ENCODE data around the gene SGCB.
"Not testable (repeated sequence)": the region's sequence is repeated elsewhere in the genome, so short reads cannot be mapped to it uniquely, and the experiment has no call there.

Gene SGCB, protein sequence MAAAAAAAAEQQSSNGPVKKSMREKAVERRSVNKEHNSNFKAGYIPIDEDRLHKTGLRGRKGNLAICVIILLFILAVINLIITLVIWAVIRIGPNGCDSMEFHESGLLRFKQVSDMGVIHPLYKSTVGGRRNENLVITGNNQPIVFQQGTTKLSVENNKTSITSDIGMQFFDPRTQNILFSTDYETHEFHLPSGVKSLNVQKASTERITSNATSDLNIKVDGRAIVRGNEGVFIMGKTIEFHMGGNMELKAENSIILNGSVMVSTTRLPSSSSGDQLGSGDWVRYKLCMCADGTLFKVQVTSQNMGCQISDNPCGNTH

GRCh38 chr4:52038103-52038912 is at the start of gene SGCB:
Gene SGCB (minus strand): TSS chr4:52038299. CDS start chr4:52038259, 40 bp downstream.
- Histone ChIP-seq H3K9ac (ENCODE audit: low read length) (peak within 1 kb of the TSS; percentile 55; the same call in 1 of the 2 replicates), H3K4me2 (ENCODE audit: low read depth, low read length) (peak within 1 kb of the TSS; percentile 77), H3K27me3 (replicated peaks; ENCODE audit: insufficient read depth, low read length) (no peaks in the 10 kb centered on the region), H2AFZ (ENCODE audit: low read length) (peak within 1 kb of the TSS; percentile 92), H3K36me3 (replicated peaks; ENCODE audit: insufficient read depth, low read length) (no peaks in the 10 kb centered on the region), H3K79me2 (ENCODE audit: low read length) (peaks cover 12% of the 10 kb centered on the region; the same call in 1 of the 2 replicates), H4K20me1 (ENCODE audit: insufficient read depth, low read length) (no peaks in the 10 kb centered on the region), H3K9me3 (replicated peaks; ENCODE audit: insufficient read depth, low read length) (no peaks in the 10 kb centered on the region), H3K9me2 (replicated peaks; ENCODE audit: insufficient read depth, low read length) (no peaks in the 10 kb centered on the region), H3K4me3 (ENCODE audit: low read length) (peak within 1 kb of the TSS; percentile 79), H3F3A (ENCODE audit: insufficient read depth, low read length) (no peaks in the 10 kb centered on the region), H3K27ac (ENCODE audit: low read length) (no peak within 1 kb of the TSS), H3K4me1 (ENCODE audit: low read length) (0 out of 2 replicates have a peak, but pooled peaks cover 4% of the 10 kb centered on the region)
- TF ChIP-seq EZH2phosphoT487 (IDR thresholded peaks at IDR 0.05; ENCODE audit: low read length): no peak
- TF ChIP-seq CTCF (IDR thresholded peaks at IDR 0.05; ENCODE audit: low read length): no peak
- no peak for TF ChIP-seq EZH2 (optimal IDR thresholded peaks at IDR 0.05; ENCODE audit: low read depth, low read length)
- DNase-seq: peak; percentile 56

DNA sequence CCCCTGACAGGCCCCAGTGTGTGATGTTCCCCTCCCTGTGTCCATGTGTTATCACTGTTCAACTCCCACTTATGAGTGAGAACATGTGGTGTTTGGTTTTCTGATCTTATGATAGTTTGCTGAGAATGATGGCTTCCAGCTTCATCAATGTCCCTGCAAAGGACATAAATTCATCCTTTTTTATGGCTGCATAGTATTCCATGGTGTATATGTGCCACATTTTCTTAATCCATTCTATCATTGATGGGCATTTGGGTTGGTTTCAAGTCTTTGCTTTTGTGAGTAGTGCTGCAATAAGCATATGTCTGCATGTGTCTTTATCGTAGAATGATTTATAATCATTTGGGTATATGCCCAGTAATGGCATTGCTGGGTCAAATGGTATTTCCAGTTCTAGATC is 48.3 kb upstream of the SGCB start:
- H3K27me3 ChIP-seq (replicated peaks; ENCODE audit: insufficient read depth, low read length); H3K36me3 ChIP-seq (replicated peaks; ENCODE audit: insufficient read depth, low read length); H3F3A ChIP-seq (ENCODE audit: insufficient read depth, low read length); H3K9me2 ChIP-seq (replicated peaks; ENCODE audit: insufficient read depth, low read length); H3K79me2 ChIP-seq (ENCODE audit: low read length); H3K4me2 ChIP-seq (ENCODE audit: low read depth, low read length); H3K9me3 ChIP-seq (replicated peaks; ENCODE audit: insufficient read depth, low read length); H3K4me1 ChIP-seq (ENCODE audit: low read length); H2AFZ ChIP-seq (ENCODE audit: low read length); DNase-seq; H3K9ac ChIP-seq (ENCODE audit: low read length); H3K27ac ChIP-seq (ENCODE audit: low read length); H3K4me3 ChIP-seq (ENCODE audit: low read length); H4K20me1 ChIP-seq (ENCODE audit: insufficient read depth, low read length): not testable (repeated sequence)

GRCh38 chr4:52081216-52081615 is 43.1 kb upstream of the SGCB start:
- no peaks in the 10 kb centered on the region for H3K9me3 ChIP-seq (replicated peaks; ENCODE audit: insufficient read depth, low read length)
- H3K4me2 ChIP-seq (ENCODE audit: low read depth, low read length): no peak overlapping the region
- H4K20me1 ChIP-seq (ENCODE audit: insufficient read depth, low read length): no peaks in the 10 kb centered on the region
- TF ChIP-seq CTCF (IDR thresholded peaks at IDR 0.05; ENCODE audit: low read length) (no peak), EZH2phosphoT487 (IDR thresholded peaks at IDR 0.05; ENCODE audit: low read length) (no peak), EZH2 (optimal IDR thresholded peaks at IDR 0.05; ENCODE audit: low read depth, low read length) (no peak)
- H3K27me3 ChIP-seq (replicated peaks; ENCODE audit: insufficient read depth, low read length): no peaks in the 10 kb centered on the region
- H2AFZ ChIP-seq (ENCODE audit: low read length): no peak overlapping the region
- H3K4me3 ChIP-seq (ENCODE audit: low read length): no peak overlapping the region
- no peak overlapping the region for H3K27ac ChIP-seq (ENCODE audit: low read length)
- no peaks in the 10 kb centered on the region for H3F3A ChIP-seq (ENCODE audit: insufficient read depth, low read length)
- H3K4me1 ChIP-seq (ENCODE audit: low read length): no peaks in the 10 kb centered on the region
- no peaks in the 10 kb centered on the region for H3K36me3 ChIP-seq (replicated peaks; ENCODE audit: insufficient read depth, low read length)
- no peak for DNase-seq
- no peaks in the 10 kb centered on the region for H3K9me2 ChIP-seq (replicated peaks; ENCODE audit: insufficient read depth, low read length)
- H3K9ac ChIP-seq (ENCODE audit: low read length): no peak overlapping the region
- no peaks in the 10 kb centered on the region for H3K79me2 ChIP-seq (ENCODE audit: low read length)
